ENCODE data around the gene ABTB2. TPM values are rescaled to one million over a fixed set of nuclear protein-coding genes. Genes with fewer than 3 reads are reported as not detected.

Gene ABTB2
- total and polyA plus RNA-seq, 2 donors, result 1.6 to 2.6 TPM

- peaks cover 38 to 62% of the 10 kb centered on the region in 2 donors for H3K36me3 ChIP-seq (ENCODE audit: control insufficient read depth in 2 of 2, insufficient read depth in 2 of 2, low read length in 1 of 2)
- H3K27ac ChIP-seq (ENCODE audit: low read depth in 1 of 2, low read length in 1 of 2), result no peak overlapping the region
- 93% methylated on average over 18 of the region's 18 CpGs for WGBS
- peaks cover 0 to 1% of the 10 kb centered on the region in 2 donors for H3K9me3 ChIP-seq (ENCODE audit: control insufficient read depth in 2 of 2, insufficient read depth in 1 of 2, low read length in 1 of 2)
- no peak for DNase-seq (ENCODE audit: low read depth in 6 of 9, low spot score in 9 of 9)
- no peak overlapping the region for H3K4me3 ChIP-seq (ENCODE audit: low read length in 2 of 2)
- H3K4me1 ChIP-seq (ENCODE audit: control insufficient read depth in 2 of 2, insufficient read depth in 2 of 2, low read length in 2 of 2), result peaks cover 0 to 9% of the 10 kb centered on the region in 2 donors
- no peaks in the 10 kb centered on the region for H3K27me3 ChIP-seq (ENCODE audit: control insufficient read depth in 2 of 2, insufficient read depth in 1 of 2, low read length in 1 of 2)
Measured at GRCh38 chr11:34151916-34152845, 205.6 kb downstream of the ABTB2 start.

- H3K4me1 ChIP-seq (ENCODE audit: control insufficient read depth in 2 of 2, insufficient read depth in 2 of 2, low read length in 2 of 2), result peaks cover 0 to 9% of the 10 kb centered on the region in 2 donors
- H3K27ac ChIP-seq (ENCODE audit: low read depth in 1 of 2, low read length in 1 of 2), result no peak overlapping the region
- no peaks in the 10 kb centered on the region for H3K27me3 ChIP-seq (ENCODE audit: control insufficient read depth in 2 of 2, insufficient read depth in 1 of 2, low read length in 1 of 2)
- peaks cover 0 to 1% of the 10 kb centered on the region in 2 donors for H3K9me3 ChIP-seq (ENCODE audit: control insufficient read depth in 2 of 2, insufficient read depth in 1 of 2, low read length in 1 of 2)
- WGBS, result 98% methylated on average over 5 of the region's 5 CpGs
- no peak overlapping the region for H3K4me3 ChIP-seq (ENCODE audit: low read length in 2 of 2)
- no peak for DNase-seq (ENCODE audit: low read depth in 6 of 9, low spot score in 9 of 9)
- H3K36me3 ChIP-seq (ENCODE audit: control insufficient read depth in 2 of 2, insufficient read depth in 2 of 2, low read length in 1 of 2), result peaks cover 46 to 71% of the 10 kb centered on the region in 2 donors
Measured at GRCh38 chr11:34151166-34151565, 206.6 kb downstream of the ABTB2 start.

GRCh38 chr11:34150494-34151151 is 207.2 kb downstream of the ABTB2 start:
- no peak overlapping the region for H3K4me3 ChIP-seq (ENCODE audit: low read length in 2 of 2)
- H3K27me3 ChIP-seq (ENCODE audit: control insufficient read depth in 2 of 2, insufficient read depth in 1 of 2, low read length in 1 of 2), result no peaks in the 10 kb centered on the region
- peaks cover 0 to 1% of the 10 kb centered on the region in 2 donors for H3K9me3 ChIP-seq (ENCODE audit: control insufficient read depth in 2 of 2, insufficient read depth in 1 of 2, low read length in 1 of 2)
- H3K27ac ChIP-seq (ENCODE audit: low read depth in 1 of 2, low read length in 1 of 2), result no peak overlapping the region
- DNase-seq (ENCODE audit: low read depth in 6 of 9, low spot score in 9 of 9), result no peak
- H3K36me3 ChIP-seq (ENCODE audit: control insufficient read depth in 2 of 2, insufficient read depth in 2 of 2, low read length in 1 of 2), result peaks cover 47 to 76% of the 10 kb centered on the region in 2 donors
- WGBS, result 97% methylated on average over 6 of the region's 6 CpGs
- H3K4me1 ChIP-seq (ENCODE audit: control insufficient read depth in 2 of 2, insufficient read depth in 2 of 2, low read length in 2 of 2), result peaks cover 0 to 9% of the 10 kb centered on the region in 2 donors

GRCh38 chr11:34149786-34150185 is 208.0 kb downstream of the ABTB2 start:
- peaks cover 0 to 1% of the 10 kb centered on the region in 2 donors for H3K9me3 ChIP-seq (ENCODE audit: control insufficient read depth in 2 of 2, insufficient read depth in 1 of 2, low read length in 1 of 2)
- H3K27ac ChIP-seq (ENCODE audit: low read depth in 1 of 2, low read length in 1 of 2), result no peak overlapping the region
- no peaks in the 10 kb centered on the region for H3K27me3 ChIP-seq (ENCODE audit: control insufficient read depth in 2 of 2, insufficient read depth in 1 of 2, low read length in 1 of 2)
- H3K4me1 ChIP-seq (ENCODE audit: control insufficient read depth in 2 of 2, insufficient read depth in 2 of 2, low read length in 2 of 2), result peaks cover 0 to 3% of the 10 kb centered on the region in 2 donors
- no peak overlapping the region for H3K4me3 ChIP-seq (ENCODE audit: low read length in 2 of 2)
- H3K36me3 ChIP-seq (ENCODE audit: control insufficient read depth in 2 of 2, insufficient read depth in 2 of 2, low read length in 1 of 2), result peaks cover 52 to 82% of the 10 kb centered on the region in 2 donors
- no peak for DNase-seq (ENCODE audit: low read depth in 6 of 9, low spot score in 9 of 9)
- WGBS, result 95% methylated on average over 13 of the region's 13 CpGs

- no peaks in the 10 kb centered on the region for H3K4me1 ChIP-seq (ENCODE audit: control insufficient read depth in 2 of 2, insufficient read depth in 2 of 2, low read length in 2 of 2)
- no peak for DNase-seq (ENCODE audit: low read depth in 6 of 9, low spot score in 9 of 9)
- no peaks in the 10 kb centered on the region for H3K27me3 ChIP-seq (ENCODE audit: control insufficient read depth in 2 of 2, insufficient read depth in 1 of 2, low read length in 1 of 2)
- no peak overlapping the region for H3K4me3 ChIP-seq (ENCODE audit: low read length in 2 of 2)
- H3K27ac ChIP-seq (ENCODE audit: low read depth in 1 of 2, low read length in 1 of 2), result no peak overlapping the region
- peaks cover 0 to 1% of the 10 kb centered on the region in 2 donors for H3K9me3 ChIP-seq (ENCODE audit: control insufficient read depth in 2 of 2, insufficient read depth in 1 of 2, low read length in 1 of 2)
- H3K36me3 ChIP-seq (ENCODE audit: control insufficient read depth in 2 of 2, insufficient read depth in 2 of 2, low read length in 1 of 2), result peaks cover 54 to 84% of the 10 kb centered on the region in 2 donors
- WGBS, result 97% methylated on average over 7 of the region's 7 CpGs
Measured at GRCh38 chr11:34149274-34149673, 208.5 kb downstream of the ABTB2 start.

- Histone ChIP-seq H3K27ac (ENCODE audit: low read depth in 1 of 2, low read length in 1 of 2) (no peak overlapping the region), H3K4me1 (ENCODE audit: control insufficient read depth in 2 of 2, insufficient read depth in 2 of 2, low read length in 2 of 2) (no peaks in the 10 kb centered on the region), H3K4me3 (ENCODE audit: low read length in 2 of 2) (no peak overlapping the region), H3K27me3 (ENCODE audit: control insufficient read depth in 2 of 2, insufficient read depth in 1 of 2, low read length in 1 of 2) (no peaks in the 10 kb centered on the region), H3K9me3 (ENCODE audit: control insufficient read depth in 2 of 2, insufficient read depth in 1 of 2, low read length in 1 of 2) (no peaks in the 10 kb centered on the region), H3K36me3 (ENCODE audit: control insufficient read depth in 2 of 2, insufficient read depth in 2 of 2, low read length in 1 of 2) (peaks cover 54 to 87% of the 10 kb centered on the region in 2 donors)
- WGBS, result 98% methylated on average over 16 of the region's 16 CpGs
- DNase-seq (ENCODE audit: low read depth in 6 of 9, low spot score in 9 of 9), result no peak
Measured at GRCh38 chr11:34148504-34149165, 209.2 kb downstream of the ABTB2 start.

GRCh38 chr11:34147581-34147980 is 210.2 kb downstream of the ABTB2 start:
- Histone ChIP-seq H3K9me3 (ENCODE audit: control insufficient read depth in 2 of 2, insufficient read depth in 1 of 2, low read length in 1 of 2) (no peaks in the 10 kb centered on the region), H3K27ac (ENCODE audit: low read depth in 1 of 2, low read length in 1 of 2) (no peak overlapping the region), H3K4me3 (ENCODE audit: low read length in 2 of 2) (no peak overlapping the region), H3K4me1 (ENCODE audit: control insufficient read depth in 2 of 2, insufficient read depth in 2 of 2, low read length in 2 of 2) (no peaks in the 10 kb centered on the region), H3K27me3 (ENCODE audit: control insufficient read depth in 2 of 2, insufficient read depth in 1 of 2, low read length in 1 of 2) (no peaks in the 10 kb centered on the region), H3K36me3 (ENCODE audit: control insufficient read depth in 2 of 2, insufficient read depth in 2 of 2, low read length in 1 of 2) (peaks cover 63 to 90% of the 10 kb centered on the region in 2 donors)
- DNase-seq (ENCODE audit: low read depth in 6 of 9, low spot score in 9 of 9), result no peak
- WGBS, result 95% methylated on average over 8 of the region's 8 CpGs

GRCh38 chr11:34146866-34147265 is 210.9 kb downstream of the ABTB2 start:
- H3K9me3 ChIP-seq (ENCODE audit: control insufficient read depth in 2 of 2, insufficient read depth in 1 of 2, low read length in 1 of 2), result no peaks in the 10 kb centered on the region
- WGBS, result 93% methylated on average over 5 of the region's 5 CpGs
- H3K4me3 ChIP-seq (ENCODE audit: low read length in 2 of 2), result no peak overlapping the region
- no peaks in the 10 kb centered on the region for H3K27me3 ChIP-seq (ENCODE audit: control insufficient read depth in 2 of 2, insufficient read depth in 1 of 2, low read length in 1 of 2)
- H3K36me3 ChIP-seq (ENCODE audit: control insufficient read depth in 2 of 2, insufficient read depth in 2 of 2, low read length in 1 of 2), result peaks cover 63 to 96% of the 10 kb centered on the region in 2 donors
- H3K4me1 ChIP-seq (ENCODE audit: control insufficient read depth in 2 of 2, insufficient read depth in 2 of 2, low read length in 2 of 2), result no peaks in the 10 kb centered on the region
- H3K27ac ChIP-seq (ENCODE audit: low read depth in 1 of 2, low read length in 1 of 2), result no peak overlapping the region
- no peak for DNase-seq (ENCODE audit: low read depth in 6 of 9, low spot score in 9 of 9)
